H1 (cell line): ENCODE data around the gene MYLK4. TPM values are rescaled to one million over a fixed set of nuclear protein-coding genes. Genes with fewer than 3 reads are reported as not detected.

Experiments
- CTCF ChIA-PET: fragments of 300-600 bp; sonication (Branson Sonifier 250); formaldehyde crosslinking; loops from one replicate; lab custom pipeline; 2021; ENCODE audit not compliant: partially characterized antibody; lab: Charles Lee
- POLR2A ChIA-PET: fragments of 300-600 bp; sonication (Branson Sonifier 250); formaldehyde crosslinking; loops from one replicate; lab custom pipeline; 2021; ENCODE audit warnings: inconsistent platforms; ENCODE audit not compliant: partially characterized antibody; lab: Charles Lee
- DNase-seq, 2 experiments: peaks; one replicate each; pipeline versions ENCODE4 v3.0.0 to v3.0.0-alpha.2; 2010 to 2022; ENCODE audit warnings: low spot score in 2 of 2, low read depth in 1 of 2, mixed read lengths in 1 of 2
- FAIRE-seq: peaks from 2 replicates; lab custom pipeline; 2011; peaks lifted over from hg19 to GRCh38; lab: Jason Lieb, UNC
- H2AFZ ChIP-seq: 2 replicates; pipeline ENCODE4 v1.8.1; 2012; ENCODE audit warnings: low read length, inconsistent platforms
- H2AK5ac ChIP-seq: 2 replicates; pipeline ENCODE4 v1.6.1; 2013; ENCODE audit warnings: low read depth, low read length
- H2BK120ac ChIP-seq: replicated peaks from 2 replicates; pipeline ENCODE3; 2013; ENCODE audit warnings: low read depth, low read length, inconsistent platforms
- H2BK12ac ChIP-seq: 2 replicates; pipeline ENCODE4 v1.6.1; 2013; ENCODE audit warnings: low read depth, low read length
- H2BK15ac ChIP-seq: 2 replicates; pipeline ENCODE4 v1.6.1; 2013; ENCODE audit warnings: low read length
- H2BK20ac ChIP-seq: 2 replicates; pipeline ENCODE4 v1.6.1; 2013; ENCODE audit warnings: low read length
- H2BK5ac ChIP-seq: 2 replicates; pipeline ENCODE4 v1.6.1; 2013; ENCODE audit warnings: low read depth, low read length
- H3K14ac ChIP-seq: 2 replicates; pipeline ENCODE4 v1.6.1; 2013; ENCODE audit warnings: inconsistent platforms; ENCODE audit not compliant: insufficient read length
- H3K18ac ChIP-seq: 2 replicates; pipeline ENCODE4 v1.6.1; 2013; ENCODE audit warnings: low read length; ENCODE audit errors: extremely low read depth
- H3K23ac ChIP-seq: 2 replicates; pipeline ENCODE4 v1.6.1; 2013; ENCODE audit warnings: inconsistent platforms; ENCODE audit not compliant: insufficient read length
- H3K23me2 ChIP-seq: 2 replicates; pipeline ENCODE4 v1.6.1; 2013; ENCODE audit warnings: low read depth, low read length
- H3K27ac ChIP-seq: 2 replicates; pipeline ENCODE4 v1.6.1; 2011; ENCODE audit warnings: low read depth, low read length, inconsistent platforms
- H3K27me3 ChIP-seq, 4 experiments: replicated peaks in 1 of 4; 1 replicate in 1 of 4; 2 replicates in 3 of 4; pipeline versions ENCODE4 v1.6.1 to v1.8.1; 2011 to 2013; ENCODE audit warnings: low read length in 3 of 4, mild to moderate bottlenecking in 3 of 4, inconsistent platforms in 2 of 4, mixed read lengths in 2 of 4, moderate library complexity in 1 of 4; ENCODE audit not compliant: control insufficient read depth in 3 of 4, insufficient read depth in 3 of 4; ENCODE audit errors: extremely low read depth in 1 of 4
- H3K36me3 ChIP-seq, 4 experiments: 2 replicates each; pipeline versions ENCODE4 v1.6.1 to v1.8.1; 2011 to 2013; ENCODE audit warnings: mild to moderate bottlenecking in 4 of 4, low read length in 3 of 4, moderate library complexity in 2 of 4, control low read depth in 1 of 4, inconsistent platforms in 1 of 4; ENCODE audit not compliant: insufficient read depth in 4 of 4, control insufficient read depth in 2 of 4
- H3K4ac ChIP-seq: replicated peaks from 2 replicates; pipeline ENCODE3; 2013; ENCODE audit warnings: low read length, low read depth, mixed read lengths, inconsistent platforms; ENCODE audit not compliant: insufficient read length
- H3K4me1 ChIP-seq, 4 experiments: replicated peaks in 1 of 4; 1 replicate in 1 of 4; 2 replicates in 3 of 4; pipeline versions ENCODE4 v1.6.1 to v1.8.1; 2011 to 2013; ENCODE audit warnings: low read length in 3 of 4, inconsistent platforms in 2 of 4, mixed read lengths in 1 of 4; ENCODE audit not compliant: insufficient read depth in 4 of 4, control insufficient read depth in 3 of 4
- H3K4me2 ChIP-seq, 2 experiments: 2 replicates each; pipeline versions ENCODE4 v1.6.1 to v1.8.1; 2011 to 2013; ENCODE audit warnings: low read depth in 2 of 2, low read length in 2 of 2, control low read depth in 1 of 2, inconsistent platforms in 1 of 2, mild to moderate bottlenecking in 1 of 2; ENCODE audit not compliant: insufficient read depth in 1 of 2
- H3K4me3 ChIP-seq, 4 experiments: fragments of 200-600, 300-600 bp in 1 of 4; sonication (generic), shearing (Covaris generic), sonication (Bioruptor Twin) in 1 of 4; 2 replicates each; pipeline versions ENCODE4 v1.5.1 to v1.8.1; 2011 to 2016; ENCODE audit warnings: low read length in 4 of 4, low read depth in 3 of 4, control low read depth in 2 of 4, inconsistent platforms in 2 of 4, mild to moderate bottlenecking in 2 of 4, mixed read lengths in 1 of 4, moderate library complexity in 1 of 4; ENCODE audit not compliant: insufficient read depth in 2 of 4; ENCODE audit errors: extremely low read depth in 1 of 4
- H3K56ac ChIP-seq: replicated peaks from 2 replicates; pipeline ENCODE3; 2013; ENCODE audit warnings: low read depth, mild to moderate bottlenecking, mixed read lengths, low read length, inconsistent platforms; ENCODE audit not compliant: insufficient read length
- H3K79me1 ChIP-seq: 2 replicates; pipeline ENCODE4 v1.6.1; 2013; ENCODE audit warnings: low read depth, low read length, control low read depth
- H3K79me2 ChIP-seq, 2 experiments: 2 replicates each; pipeline versions ENCODE4 v1.6.1 to v1.8.1; 2012 to 2013; ENCODE audit warnings: low read length in 2 of 2, mild to moderate bottlenecking in 2 of 2, inconsistent platforms in 1 of 2; ENCODE audit not compliant: insufficient read depth in 2 of 2, control insufficient read depth in 1 of 2
- H3K9ac ChIP-seq, 4 experiments: replicated peaks in 1 of 4; 1 replicate in 1 of 4; 2 replicates in 3 of 4; pipeline versions ENCODE4 v1.6.1 to v1.8.1; 2011 to 2013; ENCODE audit warnings: low read depth in 3 of 4, low read length in 3 of 4, control low read depth in 2 of 4, mild to moderate bottlenecking in 2 of 4, moderate library complexity in 2 of 4, inconsistent platforms in 1 of 4; ENCODE audit errors: extremely low read depth in 1 of 4
- H3K9me3 ChIP-seq, 2 experiments: 2 replicates each; pipeline versions ENCODE4 v1.6.1 to v1.8.1; 2012 to 2013; ENCODE audit warnings: mild to moderate bottlenecking in 2 of 2, moderate library complexity in 2 of 2, control low read depth in 1 of 2, inconsistent platforms in 1 of 2, low read depth in 1 of 2, low read length in 1 of 2, mixed read lengths in 1 of 2; ENCODE audit not compliant: insufficient read depth in 2 of 2
- H4K20me1 ChIP-seq, 2 experiments: replicated peaks in 1 of 2; 2 replicates each; pipeline versions ENCODE3 to v1.8.1; 2011 to 2013; ENCODE audit warnings: inconsistent platforms in 2 of 2, low read length in 2 of 2, mild to moderate bottlenecking in 1 of 2; ENCODE audit not compliant: insufficient read depth in 2 of 2, control insufficient read depth in 1 of 2
- H4K5ac ChIP-seq: 2 replicates; pipeline ENCODE4 v1.6.1; 2013; ENCODE audit warnings: low read length, low read depth, mixed read lengths, inconsistent platforms; ENCODE audit not compliant: insufficient read length
- H4K8ac ChIP-seq: 2 replicates; pipeline ENCODE4 v1.8.0; 2013; ENCODE audit warnings: mild to moderate bottlenecking, moderate library complexity, low read length, inconsistent platforms; ENCODE audit not compliant: insufficient read depth; ENCODE audit errors: extremely low read depth
- H4K91ac ChIP-seq: replicated peaks from 2 replicates; pipeline ENCODE3; 2013; ENCODE audit warnings: low read length, mixed read lengths, inconsistent platforms; ENCODE audit not compliant: insufficient read length
- ASH2L ChIP-seq: fragments of 200-600, 300-600 bp; sonication (generic); IDR thresholded peaks from one replicate; pipeline ENCODE4 v1.7.1; 2017; ENCODE audit warnings: low read length
- CHD1 ChIP-seq: IDR thresholded peaks from 2 replicates; pipeline ENCODE4 v1.6.1; 2012; ENCODE audit warnings: low read depth, low read length, improper control_type of control experiment
- NANOG ChIP-seq: IDR thresholded peaks from 2 replicates; pipeline ENCODE4 v1.6.1; 2011; ENCODE audit warnings: low read length, low read depth, mild to moderate bottlenecking, inconsistent platforms; ENCODE audit not compliant: insufficient read depth, poor library complexity, severe bottlenecking
- RBBP5 ChIP-seq: IDR thresholded peaks from 2 replicates; pipeline ENCODE4 v1.7.1; 2012; ENCODE audit warnings: low read depth, mild to moderate bottlenecking, inconsistent platforms, low read length, moderate library complexity, borderline replicate concordance
- SIRT6 ChIP-seq: IDR thresholded peaks from one replicate; pipeline ENCODE4 v1.7.1; 2012; ENCODE audit warnings: low read length, inconsistent platforms
- SRF ChIP-seq: IDR thresholded peaks from 2 replicates; pipeline ENCODE4 v1.6.1; 2011; ENCODE audit warnings: mild to moderate bottlenecking, low read depth, low read length, moderate library complexity
- TCF12 ChIP-seq: IDR thresholded peaks from 2 replicates; pipeline ENCODE4 v1.6.1; 2011; ENCODE audit warnings: low read depth, mild to moderate bottlenecking, low read length
- YY1 ChIP-seq: IDR thresholded peaks from 2 replicates; pipeline ENCODE4 v1.6.1; 2011; ENCODE audit warnings: low read depth, mild to moderate bottlenecking, low read length
- WGBS, 2 experiments: shearing (Covaris generic) in 1 of 2; methylation state at CpG; one replicate each; pipeline versions ENCODE4 v1.1.6 to v1.1.7; 2013 to 2015; ENCODE audit warnings: low lambda C conversion rate in 2 of 2, mixed read lengths in 2 of 2, inconsistent platforms in 1 of 2, low coverage in 1 of 2, missing lambda C conversion rate in 1 of 2; ENCODE audit not compliant: insufficient replicate concordance in 2 of 2, insufficient coverage in 1 of 2, insufficient read length in 1 of 2; ENCODE audit errors: extremely low coverage in 1 of 2, missing lambda C conversion rate in 1 of 2; 5-methylcytosine and 5-hydroxymethylcytosine counted together
- polyA plus RNA-seq, 7 experiments: library from polyadenylated mRNA; depleted of rRNA in 3 of 7; stranded (reverse) in 5 of 7; unstranded in 2 of 7; fragments of >200 nt in 5 of 7; fragments of 200-250 nt in 2 of 7; gene quantifications; 1 replicate in 5 of 7; 2 replicates in 1 of 7; 4 replicates in 1 of 7; pipeline versions ENCODE4 v1.2.1 to v1.2.3, GENCODE V29; 2011 to 2013; ENCODE audit warnings: missing spikeins in 2 of 7, mixed read lengths in 2 of 7
- total RNA-seq: library from RNA; stranded (reverse); fragmentation: NEBNext Ultra II Directional; extraction: Animal tissue kit (Norgen Biotek cat#: 25700); gene quantifications from 2 replicates; pipeline ENCODE4 v1.2.1, GENCODE V29; 2021
- TF ChIP-seq, protein P1 (sequence below): IDR thresholded peaks from 2 replicates; pipeline ENCODE4 v1.6.1; 2012; ENCODE audit warnings: low read length, inconsistent platforms

Gene MYLK4
- total and polyA plus RNA-seq, 2 of the 8 experiments (the other 6 are each of a cell fraction or from before 2014, with no cell fraction given): 0.11 to 0.17 TPM

DNA sequence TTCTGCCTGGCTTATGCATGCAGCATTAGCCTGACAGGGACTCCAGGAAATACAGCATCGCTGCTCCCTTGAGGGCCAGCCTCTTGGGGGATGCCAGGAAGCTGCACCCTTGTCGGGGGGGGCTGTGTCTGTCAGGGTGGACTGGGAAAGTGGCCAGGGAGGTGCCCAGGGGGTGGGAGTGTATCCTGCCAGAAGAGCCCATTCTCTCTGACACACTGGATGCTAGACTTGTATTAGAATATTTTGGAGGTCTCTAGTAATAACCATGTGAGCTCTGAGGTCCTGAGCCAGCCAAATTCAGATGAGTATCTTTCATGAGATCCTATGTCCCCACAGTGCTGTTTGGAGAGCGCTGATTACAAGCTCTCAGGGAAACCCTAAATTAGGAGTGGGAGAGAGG, 89.1 kb downstream of the MYLK4 start:
- no peak overlapping the region for H3K4ac ChIP-seq
- no peak overlapping the region for H3K23ac ChIP-seq
- H3K23me2 ChIP-seq: no peaks in the 10 kb centered on the region
- H4K5ac ChIP-seq: no peak overlapping the region
- TF ChIP-seq, protein P1, sequence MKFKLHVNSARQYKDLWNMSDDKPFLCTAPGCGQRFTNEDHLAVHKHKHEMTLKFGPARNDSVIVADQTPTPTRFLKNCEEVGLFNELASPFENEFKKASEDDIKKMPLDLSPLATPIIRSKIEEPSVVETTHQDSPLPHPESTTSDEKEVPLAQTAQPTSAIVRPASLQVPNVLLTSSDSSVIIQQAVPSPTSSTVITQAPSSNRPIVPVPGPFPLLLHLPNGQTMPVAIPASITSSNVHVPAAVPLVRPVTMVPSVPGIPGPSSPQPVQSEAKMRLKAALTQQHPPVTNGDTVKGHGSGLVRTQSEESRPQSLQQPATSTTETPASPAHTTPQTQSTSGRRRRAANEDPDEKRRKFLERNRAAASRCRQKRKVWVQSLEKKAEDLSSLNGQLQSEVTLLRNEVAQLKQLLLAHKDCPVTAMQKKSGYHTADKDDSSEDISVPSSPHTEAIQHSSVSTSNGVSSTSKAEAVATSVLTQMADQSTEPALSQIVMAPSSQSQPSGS: no peak
- TF ChIP-seq SRF (no peak), NANOG (no peak), CHD1 (no peak), RBBP5 (no peak), TCF12 (no peak), SIRT6 (no peak), ASH2L (no peak), YY1 (no peak)
- peaks cover 0 to 10% (median 6%) of the 10 kb centered on the region in 4 experiments; a peak in 4 of 7 replicates for H3K4me1 ChIP-seq
- H3K27me3 ChIP-seq: peaks cover 0 to 2% (median 0%) of the 10 kb centered on the region in 4 experiments; a peak in 1 of 7 replicates
- H3K14ac ChIP-seq: no peak overlapping the region
- H3K9me3 ChIP-seq: peaks cover 0 to 3% of the 10 kb centered on the region in 2 experiments; a peak in 1 of 4 replicates
- no peak overlapping the region for H2BK5ac ChIP-seq
- H2AK5ac ChIP-seq: no peak overlapping the region
- no peak overlapping the region for H2BK120ac ChIP-seq
- no peaks in the 10 kb centered on the region for H3K79me1 ChIP-seq
- H3K4me2 ChIP-seq: no peak overlapping the region
- no peak overlapping the region for H3K18ac ChIP-seq
- ChIA-PET POLR2A (no interaction called here), CTCF (interaction anchor here (0.7 to 2.6 kb wide), 3 partner anchors 10 to 454 kb away, joined by 3 to 6 read pairs (median 4); no protein-coding TSS in a partner anchor)
- no peak overlapping the region for H3K27ac ChIP-seq
- H4K91ac ChIP-seq: no peak overlapping the region
- H4K20me1 ChIP-seq: no peaks in the 10 kb centered on the region
- H2BK15ac ChIP-seq: no peak overlapping the region
- no peak overlapping the region for H3K56ac ChIP-seq
- no peak overlapping the region for H3K9ac ChIP-seq
- no peak overlapping the region for H2BK20ac ChIP-seq
- no peak for FAIRE-seq
- no peaks in the 10 kb centered on the region for H3K36me3 ChIP-seq
- DNase-seq: no peak
- WGBS, 2 experiments: 78% methylated on average over 3 of the region's 3 CpGs; no CpG with 5 or more reads in 1 of the 2 experiments
- H3K79me2 ChIP-seq: no peaks in the 10 kb centered on the region
- H3K4me3 ChIP-seq: no peak overlapping the region
- no peak overlapping the region for H2BK12ac ChIP-seq
- no peak overlapping the region for H2AFZ ChIP-seq
- no peak overlapping the region for H4K8ac ChIP-seq
